Esophagus squamous epithelium (tissue), 5 donors: ENCODE data around the gene ERC2. TPM values are rescaled to one million over a fixed set of nuclear protein-coding genes. Genes with fewer than 3 reads are reported as not detected.

Experiments
- DNase-seq: peaks from one replicate; lab custom pipeline; 2025; lab: John Stamatoyannopoulos, UW
- H3K27ac ChIP-seq, 4 donors: fragments of 200-600 bp; sonication (generic); one replicate each; pipeline ENCODE4 v1.5.1; 2016 to 2019; ENCODE audit warnings: mild to moderate bottlenecking in 1 of 4
- H3K27me3 ChIP-seq, 4 donors: fragments of 200-600 bp; sonication (generic); 1 replicate in 3 of 4; 2 replicates in 1 of 4; pipeline versions ENCODE4 v1.5.1 to v1.6.0; 2017 to 2021; ENCODE audit warnings: antibody characterized with exemption in 1 of 4
- H3K36me3 ChIP-seq, 3 donors: fragments of 200-600 bp; sonication (generic); one replicate each; pipeline ENCODE4 v1.5.1; 2016 to 2019
- H3K4me1 ChIP-seq, 3 donors: fragments of 200-600 bp; sonication (generic); one replicate each; pipeline ENCODE4 v1.5.1; 2017 to 2019
- H3K4me3 ChIP-seq, 4 donors: fragments of 200-600 bp; sonication (generic); 1 replicate in 3 of 4; 2 replicates in 1 of 4; pipeline ENCODE4 v1.5.1; 2016 to 2019; ENCODE audit warnings: mild to moderate bottlenecking in 2 of 4, moderate library complexity in 1 of 4
- H3K9me3 ChIP-seq, 3 donors: fragments of 200-600 bp; sonication (generic); one replicate each; pipeline ENCODE4 v1.5.1; 2016 to 2019
- POLR2A ChIP-seq, 4 donors: fragments of 450-650 bp; IDR thresholded peaks; one replicate each; pipeline ENCODE4 v1.6.1; 2017; ENCODE audit warnings: antibody characterized with exemption in 4 of 4, mild to moderate bottlenecking in 4 of 4, moderate library complexity in 3 of 4
- WGBS, 2 donors: methylation state at CpG; one replicate each; pipeline ENCODE4 v1.1.5; 2018; 5-methylcytosine and 5-hydroxymethylcytosine counted together
- intact Hi-C: fragments of 100-400 bp; cut with DNase I; formaldehyde crosslinking; loops from one replicate; pipeline ENCODE4 v1.15.0; 2022
- total RNA-seq, 4 donors: library from RNA; depleted of rRNA; stranded (reverse); fragments of >200 nt; gene quantifications; one replicate each; pipeline ENCODE4 v1.1.0, GENCODE V29; 2016
- TF ChIP-seq, protein P1 (sequence below), 6 experiments: fragments of 450-650 bp in 4 of 6; fragments of 200-600 bp in 2 of 6; sonication (generic) in 2 of 6; IDR thresholded peaks; one replicate each; pipeline ENCODE4 v1.5.1; 2016 to 2019; ENCODE audit warnings: antibody characterized with exemption in 6 of 6, mild to moderate bottlenecking in 4 of 6, moderate library complexity in 4 of 6
- donor health status: DM: yes; HTN: yes; CAD: no.

Gene ERC2
- total RNA-seq, 4 donors from 2014 or later = 0.12 to 1.9 (median 0.86) TPM

DNA sequence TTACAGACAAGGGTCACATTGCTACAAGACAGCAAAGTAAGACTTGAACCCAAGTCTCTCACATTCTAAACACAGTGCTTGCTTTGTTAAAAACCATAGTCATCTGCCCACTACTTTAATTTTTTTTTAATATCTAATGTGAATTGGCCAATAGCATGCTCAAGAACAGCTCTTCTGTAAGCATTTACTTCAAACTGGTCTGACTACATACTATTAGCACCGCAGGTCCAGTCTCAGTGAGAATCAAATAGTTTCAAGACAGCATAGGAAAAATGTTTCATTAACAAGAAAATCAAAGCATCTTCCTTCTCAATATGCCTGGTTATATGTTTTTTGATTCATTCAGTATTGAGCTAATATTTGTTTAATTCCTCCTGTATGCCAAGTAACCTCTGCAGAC lies 419.9 kb downstream of the ERC2 start:
- 61% methylated on average over 1 of the region's 1 CpG for WGBS, 2 donors
- Histone ChIP-seq H3K36me3 (no peaks in the 10 kb centered on the region), H3K27ac (no peak overlapping the region), H3K9me3 (no peaks in the 10 kb centered on the region), H3K4me3 (no peak overlapping the region), H3K4me1 (peaks cover 0 to 8% (median 0%) of the 10 kb centered on the region in 3 donors), H3K27me3 (peaks cover 0 to 15% (median 0%) of the 10 kb centered on the region in 4 donors)
- TF ChIP-seq, protein P1, sequence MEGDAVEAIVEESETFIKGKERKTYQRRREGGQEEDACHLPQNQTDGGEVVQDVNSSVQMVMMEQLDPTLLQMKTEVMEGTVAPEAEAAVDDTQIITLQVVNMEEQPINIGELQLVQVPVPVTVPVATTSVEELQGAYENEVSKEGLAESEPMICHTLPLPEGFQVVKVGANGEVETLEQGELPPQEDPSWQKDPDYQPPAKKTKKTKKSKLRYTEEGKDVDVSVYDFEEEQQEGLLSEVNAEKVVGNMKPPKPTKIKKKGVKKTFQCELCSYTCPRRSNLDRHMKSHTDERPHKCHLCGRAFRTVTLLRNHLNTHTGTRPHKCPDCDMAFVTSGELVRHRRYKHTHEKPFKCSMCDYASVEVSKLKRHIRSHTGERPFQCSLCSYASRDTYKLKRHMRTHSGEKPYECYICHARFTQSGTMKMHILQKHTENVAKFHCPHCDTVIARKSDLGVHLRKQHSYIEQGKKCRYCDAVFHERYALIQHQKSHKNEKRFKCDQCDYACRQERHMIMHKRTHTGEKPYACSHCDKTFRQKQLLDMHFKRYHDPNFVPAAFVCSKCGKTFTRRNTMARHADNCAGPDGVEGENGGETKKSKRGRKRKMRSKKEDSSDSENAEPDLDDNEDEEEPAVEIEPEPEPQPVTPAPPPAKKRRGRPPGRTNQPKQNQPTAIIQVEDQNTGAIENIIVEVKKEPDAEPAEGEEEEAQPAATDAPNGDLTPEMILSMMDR (IDR thresholded peaks at IDR 0.05) = no peak
- TF ChIP-seq POLR2A (IDR thresholded peaks at IDR 0.05) = no peak
- intact Hi-C loops = no loop called here
- no peak for DNase-seq

GRCh38 chr3:56042326-56042951 lies 425.8 kb downstream of the ERC2 start:
- DNase-seq = no peak
- no peaks in the 10 kb centered on the region for H3K36me3 ChIP-seq
- peaks cover 0 to 18% (median 0%) of the 10 kb centered on the region in 4 donors for H3K27me3 ChIP-seq
- peaks cover 0 to 21% (median 0%) of the 10 kb centered on the region in 3 donors for H3K4me1 ChIP-seq
- peaks cover 0 to 11% (median 4%) of the 10 kb centered on the region in 3 donors for H3K9me3 ChIP-seq
- no peak overlapping the region for H3K27ac ChIP-seq
- TF ChIP-seq, protein P1 (IDR thresholded peaks at IDR 0.05) = peak in 5 of 6 experiments; percentile 44 to 73 (median 47)
- no peak for TF ChIP-seq POLR2A (IDR thresholded peaks at IDR 0.05)
- intact Hi-C loops = no loop called here
- H3K4me3 ChIP-seq = no peak overlapping the region
- 33 to 49% methylated on average over 10 of the region's 10 CpGs for WGBS, 2 donors

- no peak for DNase-seq
- Histone ChIP-seq H3K27me3 (no peaks in the 10 kb centered on the region), H3K4me3 (no peak overlapping the region), H3K9me3 (no peaks in the 10 kb centered on the region), H3K27ac (no peak overlapping the region), H3K4me1 (no peaks in the 10 kb centered on the region), H3K36me3 (no peaks in the 10 kb centered on the region)
- 83 to 91% methylated on average over 1 of the region's 1 CpG for WGBS, 2 donors
- no peak for TF ChIP-seq POLR2A (IDR thresholded peaks at IDR 0.05)
- TF ChIP-seq, protein P1 (IDR thresholded peaks at IDR 0.05) = no peak
- intact Hi-C loops = no loop called here
Measured at GRCh38 chr3:56025326-56025725, 442.9 kb downstream of the ERC2 start.

- TF ChIP-seq, protein P1 (IDR thresholded peaks at IDR 0.05) = no peak
- TF ChIP-seq POLR2A (IDR thresholded peaks at IDR 0.05) = no peak
- no peaks in the 10 kb centered on the region for H3K36me3 ChIP-seq
- no peaks in the 10 kb centered on the region for H3K9me3 ChIP-seq
- no peaks in the 10 kb centered on the region for H3K27me3 ChIP-seq
- H3K27ac ChIP-seq = no peak overlapping the region
- no peak overlapping the region for H3K4me3 ChIP-seq
- no peaks in the 10 kb centered on the region for H3K4me1 ChIP-seq
- 88 to 89% methylated on average over 2 of the region's 2 CpGs for WGBS, 2 donors
- intact Hi-C loops = no loop called here
- DNase-seq = no peak
Measured at GRCh38 chr3:56023546-56023945, 444.7 kb downstream of the ERC2 start.

DNA sequence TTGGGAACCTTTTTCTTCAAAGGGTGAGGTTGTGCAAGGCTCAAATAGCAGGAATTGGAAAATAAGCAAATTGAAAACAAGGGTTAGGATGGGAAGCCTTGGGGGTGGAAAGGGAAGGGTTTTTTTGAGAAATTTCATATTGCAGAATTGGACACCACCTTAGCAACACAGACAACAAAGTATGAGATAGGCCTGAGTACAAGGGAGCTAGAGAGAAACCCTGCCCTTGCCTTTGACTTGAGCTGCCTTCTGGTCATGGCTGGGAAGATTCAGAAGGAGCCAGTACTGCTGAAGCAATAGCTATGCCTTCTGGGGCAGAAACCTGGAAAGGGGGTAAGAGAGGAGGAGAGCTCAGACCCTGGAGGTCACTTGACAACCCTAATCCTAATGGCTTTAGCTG lies 445.6 kb downstream of the ERC2 start:
- H3K9me3 ChIP-seq = no peaks in the 10 kb centered on the region
- no peaks in the 10 kb centered on the region for H3K4me1 ChIP-seq
- TF ChIP-seq POLR2A (IDR thresholded peaks at IDR 0.05) = no peak
- TF ChIP-seq, protein P1 (IDR thresholded peaks at IDR 0.05) = no peak
- DNase-seq = no peak
- no peak overlapping the region for H3K4me3 ChIP-seq
- no peaks in the 10 kb centered on the region for H3K36me3 ChIP-seq
- intact Hi-C loops = no loop called here
- H3K27me3 ChIP-seq = no peaks in the 10 kb centered on the region
- no peak overlapping the region for H3K27ac ChIP-seq
